HG02870 (cell line): ENCODE results near the gene ACCSL.
A peak's percentile ranks its signal among the peaks of the same experiment; 100 is the strongest.

Experiments
- ATAC-seq: cut with Tn5 transposase; IDR thresholded peaks from one replicate; pipeline ENCODE4 v1.9.1; 2021; ENCODE audit warnings: mild to moderate bottlenecking, moderate library complexity; ENCODE audit not compliant: unreplicated experiment

The ACCSL gene

DNA sequence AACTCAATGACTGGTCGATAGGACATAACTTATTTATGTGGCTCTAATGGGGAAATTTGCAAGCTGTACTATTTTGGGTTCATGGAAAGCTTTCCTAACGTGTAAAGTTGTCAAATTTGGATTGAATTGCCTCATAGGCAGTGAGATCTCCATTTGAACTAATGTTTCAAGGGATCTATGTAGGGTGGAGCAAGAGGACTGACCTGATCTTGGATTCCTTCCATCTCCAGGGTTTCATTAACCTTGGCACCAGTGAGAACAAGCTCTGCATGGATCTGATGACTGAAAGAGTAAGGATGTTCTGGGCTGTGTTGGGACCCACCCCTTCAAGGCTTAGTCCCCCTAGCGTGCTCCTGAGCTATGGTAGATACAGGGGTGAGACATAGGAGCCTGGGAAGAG lies 2.1 kb downstream of the ACCSL start:
- ATAC-seq: no peak

DNA sequence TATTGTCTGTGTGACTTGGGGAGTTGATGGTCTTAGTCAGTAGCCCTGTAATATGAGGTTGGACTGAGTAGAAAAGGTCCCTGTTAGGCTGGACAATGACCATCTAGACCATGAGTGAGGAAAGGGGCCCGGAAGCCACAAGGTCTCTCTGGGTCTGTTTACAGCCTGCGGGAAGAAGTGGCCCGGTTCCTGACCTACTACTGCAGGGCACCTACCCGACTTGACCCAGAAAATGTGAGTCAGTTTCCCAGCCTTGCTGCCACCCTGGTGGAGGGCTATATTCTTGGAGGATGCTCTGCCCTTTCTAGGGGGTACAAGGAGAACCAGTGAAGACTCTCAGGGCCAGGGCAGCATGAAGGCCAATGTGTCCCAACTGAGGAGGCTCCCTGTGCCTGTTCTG lies 3.4 kb downstream of the ACCSL start:
- no peak for ATAC-seq

DNA sequence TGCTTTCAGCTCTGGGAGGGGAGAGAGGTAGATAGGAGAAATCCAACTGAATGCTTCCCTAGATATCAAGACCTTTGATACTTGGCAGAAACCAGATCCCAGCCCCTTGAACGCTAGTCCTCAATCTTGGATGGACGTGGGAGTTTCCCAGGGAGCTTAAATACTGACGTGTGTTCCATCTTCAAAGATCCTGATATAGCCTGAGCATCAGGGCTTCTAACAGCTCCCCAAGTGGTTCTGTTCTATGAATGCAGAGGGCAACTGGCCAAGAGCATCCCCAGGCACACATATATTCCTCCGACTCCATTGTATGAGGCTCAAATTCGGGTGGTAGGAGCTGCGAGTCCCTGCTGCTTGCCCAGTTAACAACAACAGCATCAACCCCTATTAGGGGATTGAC lies 9.6 kb downstream of the ACCSL start:
- no peak for ATAC-seq

DNA sequence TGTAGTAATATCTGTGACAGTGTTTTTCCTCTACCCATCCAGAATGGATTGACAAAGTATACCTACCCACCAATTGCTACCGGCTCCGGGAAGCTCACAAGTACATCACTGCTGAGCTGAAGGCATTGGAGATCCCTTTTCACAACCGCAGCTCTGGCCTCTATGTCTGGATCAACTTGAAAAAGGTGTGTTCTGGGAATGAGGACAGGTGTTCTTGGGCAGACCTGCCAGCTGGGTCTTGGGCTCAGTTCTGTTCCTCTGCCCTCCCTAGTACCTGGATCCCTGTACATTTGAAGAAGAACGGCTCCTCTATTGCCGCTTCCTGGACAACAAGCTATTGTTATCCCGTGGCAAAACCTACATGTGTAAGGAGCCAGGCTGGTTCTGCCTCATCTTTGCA lies 10.5 kb downstream of the ACCSL start:
- ATAC-seq: no peak

DNA sequence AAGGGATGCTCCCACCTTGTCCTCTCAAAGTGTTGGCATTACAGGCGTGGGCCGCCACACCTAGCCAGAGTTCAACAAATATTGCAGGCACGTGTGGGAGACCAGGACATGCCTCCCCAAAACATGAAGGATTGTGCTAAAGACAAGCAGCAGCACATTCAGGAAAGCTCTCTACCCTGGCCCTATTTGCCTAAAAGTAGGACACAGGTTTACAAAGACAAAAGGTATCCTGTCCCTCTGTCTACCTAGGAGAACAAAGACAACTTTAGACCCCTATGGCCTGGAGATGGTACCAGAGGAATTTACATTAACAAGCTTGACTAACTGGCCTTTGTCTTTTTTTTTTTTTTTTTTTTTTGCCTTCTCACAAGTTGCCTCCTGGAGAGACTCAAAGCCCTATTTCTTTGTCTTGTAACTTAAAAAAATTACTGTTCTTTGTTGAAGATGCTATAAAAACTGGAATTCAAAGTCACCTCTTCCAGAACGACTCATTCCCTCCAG lies 17.4 kb downstream of the ACCSL start:
- no peak for ATAC-seq

DNA sequence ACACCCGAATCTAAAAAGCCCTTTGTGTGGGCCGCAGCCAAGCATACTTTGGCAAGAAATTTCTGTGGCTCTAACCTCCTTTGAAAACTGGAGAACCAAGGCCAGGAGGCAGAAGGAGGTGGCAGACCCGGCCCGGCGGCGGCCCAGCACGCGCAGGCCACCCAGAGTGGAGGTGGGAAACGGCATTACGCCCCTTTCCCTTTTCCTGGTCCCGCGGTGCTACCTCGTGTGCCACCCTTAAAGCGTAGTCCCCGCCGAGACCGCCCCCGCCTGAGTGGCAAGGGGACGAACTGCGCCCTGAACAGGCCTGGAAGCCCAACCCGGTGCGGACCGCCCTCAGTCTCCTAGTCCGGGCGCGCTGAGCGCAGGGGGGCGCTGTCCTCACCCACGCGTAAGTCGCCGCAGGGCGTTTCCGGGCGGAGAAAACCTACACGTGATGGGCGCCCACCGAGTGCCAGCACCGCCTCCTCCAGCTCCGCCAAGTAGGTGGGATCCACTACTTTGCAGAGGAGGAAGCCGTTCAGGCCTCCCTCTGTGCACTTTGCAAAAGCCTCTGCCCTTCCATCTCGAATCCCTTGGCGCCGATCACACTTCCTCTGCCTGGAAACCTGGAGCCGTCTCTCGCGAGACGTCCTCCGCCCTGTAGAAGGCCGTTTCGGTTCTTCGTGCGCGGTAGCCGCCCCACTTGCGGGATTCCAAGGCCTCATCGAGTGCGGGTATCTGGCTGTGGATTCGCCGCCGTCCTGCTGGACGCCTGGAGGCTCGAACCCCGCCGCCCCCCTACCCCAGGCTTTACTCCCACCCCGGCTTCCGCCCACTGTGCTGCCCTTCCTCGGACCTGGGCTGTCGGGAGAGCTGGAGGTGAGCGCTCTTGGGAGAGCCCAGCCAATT lies 18.3 kb downstream of the ACCSL start, which contains the start of gene ACCS:
TSS of gene ACCS (plus strand) at position 430 of the 891 bp plus-strand sequence. CDS start 1,358 bp downstream, outside the sequence.
- peak; percentile 88 for ATAC-seq

DNA sequence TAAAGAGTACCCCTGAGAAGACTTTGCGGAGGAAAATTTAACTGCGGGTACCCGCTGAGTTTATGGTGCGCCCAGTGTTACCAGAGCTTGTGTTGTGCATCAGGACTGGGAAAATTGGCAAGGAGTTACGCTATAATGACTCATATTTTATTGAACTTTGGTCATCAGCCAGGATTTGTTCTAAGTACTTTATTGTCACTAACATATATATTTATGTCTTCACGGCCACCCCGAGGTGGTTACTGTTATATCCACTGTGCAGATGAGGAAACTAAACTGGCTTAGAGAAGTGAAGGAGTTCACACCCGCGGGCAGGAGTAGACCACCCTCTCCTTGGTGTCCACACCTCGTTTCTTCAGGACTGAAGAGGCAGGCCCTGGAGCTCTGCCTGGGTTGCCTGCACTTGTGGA lies 19.0 kb downstream of the ACCSL start:
- ATAC-seq: no peak

DNA sequence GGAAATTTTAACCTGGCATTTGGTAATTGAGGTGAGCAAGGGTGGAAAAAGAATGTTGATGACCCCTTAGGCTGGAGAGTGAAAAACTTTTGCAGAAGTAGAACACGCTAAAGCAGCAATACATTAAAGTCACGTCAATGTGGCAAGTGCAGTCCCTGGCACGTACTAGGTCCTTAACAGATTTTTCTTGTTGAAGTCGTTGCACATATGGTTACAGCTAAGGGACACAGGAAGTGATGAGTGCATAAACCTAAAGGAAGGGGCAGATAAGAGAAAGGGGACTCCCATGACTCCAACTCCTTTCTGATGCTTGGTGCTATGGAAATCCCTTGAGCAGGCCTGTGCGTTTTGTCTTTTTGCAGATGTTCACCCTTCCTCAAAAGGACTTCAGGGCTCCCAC lies 19.5 kb downstream of the ACCSL start:
- no peak for ATAC-seq

DNA sequence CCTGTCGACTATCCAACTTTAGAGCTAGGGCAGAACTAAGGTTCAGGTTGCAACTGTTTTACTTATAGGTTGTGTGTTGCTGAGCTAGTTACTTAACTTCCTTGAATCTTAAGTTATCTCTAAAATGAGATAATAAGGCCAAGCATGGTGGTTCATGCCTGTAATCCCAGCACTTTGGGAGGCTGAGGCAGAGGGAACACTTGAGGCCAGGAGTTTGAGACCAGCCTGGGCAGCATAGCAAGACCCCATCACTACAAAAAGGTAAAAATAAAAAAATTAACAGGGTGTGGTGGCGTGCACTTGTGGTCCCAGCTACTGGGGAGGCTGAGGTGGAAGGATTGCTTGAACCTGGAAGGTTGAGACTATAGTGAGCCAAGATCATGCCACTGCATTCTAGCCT lies 20.4 kb downstream of the ACCSL start:
- ATAC-seq: no peak

DNA sequence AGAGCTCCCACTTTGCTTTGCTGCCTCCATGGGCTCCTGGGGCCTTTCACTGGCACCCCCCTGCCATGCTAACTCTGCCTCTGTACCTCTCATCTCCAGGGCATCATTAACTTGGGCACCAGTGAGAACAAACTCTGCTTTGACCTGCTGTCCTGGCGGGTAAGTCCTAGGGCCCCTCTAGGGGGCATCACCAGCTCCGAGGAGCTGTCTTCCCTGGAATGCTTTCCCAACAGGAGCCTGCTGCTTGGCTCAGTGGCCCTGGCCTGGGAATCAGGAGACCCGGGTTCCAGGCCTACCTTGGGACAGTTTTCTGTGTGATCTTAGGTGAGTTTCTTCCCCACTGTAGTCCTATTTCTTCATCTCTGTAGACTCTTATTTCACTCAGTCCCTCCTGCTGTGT lies 23.4 kb downstream of the ACCSL start:
- ATAC-seq: no peak

DNA sequence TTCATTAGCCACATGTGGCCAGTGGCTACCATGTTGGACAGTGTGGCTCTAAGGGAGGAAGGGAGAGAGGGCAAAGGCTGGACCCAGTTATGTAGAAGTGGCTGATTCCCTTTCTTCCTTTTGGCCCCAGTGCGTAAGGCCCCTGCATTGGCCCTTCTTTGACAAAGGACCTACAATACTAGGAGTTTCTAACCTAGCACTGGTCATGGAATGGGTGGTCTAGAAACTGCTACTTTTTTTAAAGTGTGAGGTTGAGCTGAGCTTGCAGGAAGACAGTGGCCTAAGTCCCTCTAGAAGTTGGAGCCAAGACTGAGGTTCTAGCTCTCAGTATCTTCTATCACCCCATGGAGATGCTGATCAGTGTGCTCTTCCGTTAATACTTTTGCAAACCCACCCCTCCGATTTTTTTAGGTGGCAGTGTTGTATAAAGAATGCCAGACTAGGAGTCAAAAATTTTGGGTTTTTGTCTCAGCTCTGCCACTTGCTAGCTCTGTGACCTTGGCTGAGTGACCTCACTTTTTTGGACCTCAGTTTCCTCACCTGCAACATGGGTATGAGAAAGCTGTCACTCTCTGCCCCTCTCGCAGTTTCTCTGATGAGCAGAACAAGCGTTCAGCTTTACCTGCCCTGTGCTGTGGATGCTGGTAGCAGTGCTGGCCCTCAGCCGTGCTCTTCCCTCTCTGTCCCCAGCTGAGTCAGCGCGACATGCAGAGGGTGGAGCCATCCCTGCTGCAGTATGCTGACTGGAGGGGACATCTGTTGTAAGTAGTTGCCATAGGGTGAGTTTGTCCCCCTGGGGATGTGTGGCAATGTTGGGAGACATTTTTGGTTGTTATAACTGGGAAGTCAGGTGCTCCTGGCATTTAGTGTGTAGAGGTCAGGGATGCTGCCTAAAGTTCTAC lies 25.2 kb downstream of the ACCSL start:
- ATAC-seq: no peak

DNA sequence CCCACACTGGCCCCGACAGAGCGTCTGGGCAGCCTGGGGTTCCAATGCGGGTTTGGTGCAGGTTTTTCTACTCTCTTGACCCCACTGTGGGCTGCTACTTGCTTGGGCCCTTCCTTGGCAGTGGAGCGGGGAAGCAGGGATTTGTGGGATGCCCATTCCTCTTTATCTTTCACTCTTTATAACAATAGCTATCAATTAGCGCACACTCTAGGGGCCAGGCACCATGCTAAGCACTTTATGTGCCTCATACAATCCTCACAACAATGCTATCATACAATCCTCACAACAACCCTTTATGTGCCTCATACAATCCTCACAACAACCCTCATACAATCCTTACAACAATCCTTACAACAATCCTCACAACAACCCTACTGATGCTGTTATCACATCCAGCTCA lies 31.0 kb downstream of the ACCSL start:
- ATAC-seq: no peak

DNA sequence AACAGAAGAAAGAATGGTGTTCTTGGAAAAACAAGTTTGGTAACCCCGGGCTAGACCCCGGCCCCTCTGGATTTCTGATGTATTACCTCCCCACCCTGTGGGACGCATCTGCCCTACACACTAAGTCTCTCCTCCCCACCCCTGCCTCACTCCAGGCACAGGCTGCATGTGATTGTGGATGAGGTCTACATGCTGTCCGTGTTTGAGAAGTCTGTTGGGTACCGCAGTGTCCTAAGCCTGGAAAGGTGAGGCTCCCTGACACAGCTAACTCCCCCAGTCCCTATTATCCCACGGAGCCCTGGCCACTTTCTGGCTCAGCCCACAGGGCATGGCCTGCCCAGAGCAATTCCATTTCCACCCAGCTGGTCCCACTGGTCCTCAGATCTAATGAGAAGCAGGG lies 31.6 kb downstream of the ACCSL start:
- no peak for ATAC-seq

DNA sequence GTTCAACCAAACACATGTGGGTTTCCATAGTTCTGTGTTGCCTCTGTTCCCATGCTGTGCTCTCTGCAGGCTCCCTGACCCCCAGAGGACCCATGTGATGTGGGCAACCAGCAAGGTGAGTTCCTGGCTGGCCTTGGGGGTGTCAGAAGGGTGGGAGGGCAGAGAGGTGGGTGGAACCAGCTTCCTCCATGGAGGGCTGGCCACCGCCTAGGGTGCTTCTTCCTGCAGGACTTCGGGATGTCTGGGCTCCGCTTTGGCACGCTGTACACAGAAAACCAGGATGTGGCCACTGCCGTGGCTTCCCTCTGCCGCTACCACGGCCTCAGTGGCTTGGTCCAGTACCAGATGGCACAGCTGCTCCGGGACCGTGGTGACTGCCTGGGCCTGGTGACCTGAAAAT lies 33.2 kb downstream of the ACCSL start:
- ATAC-seq: no peak

DNA sequence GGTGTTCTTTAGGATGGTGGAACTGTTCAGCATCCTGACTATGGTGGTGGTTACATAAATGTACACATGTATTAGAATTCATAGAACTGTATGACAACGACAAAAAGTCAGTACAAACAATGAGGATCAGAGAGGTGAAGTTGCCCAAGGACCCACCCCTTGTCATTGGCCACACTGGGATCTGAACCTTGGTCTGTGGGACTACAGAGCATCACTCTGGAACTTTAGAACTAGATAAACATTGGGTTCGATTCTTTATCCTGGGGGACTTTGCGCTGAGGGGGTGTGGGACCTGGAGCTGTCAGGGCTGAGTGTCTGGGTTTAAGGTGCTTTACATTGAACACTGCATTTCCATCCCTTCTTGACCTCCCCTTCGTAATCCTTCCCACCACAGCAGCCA lies 34.9 kb downstream of the ACCSL start:
- ATAC-seq: no peak

DNA sequence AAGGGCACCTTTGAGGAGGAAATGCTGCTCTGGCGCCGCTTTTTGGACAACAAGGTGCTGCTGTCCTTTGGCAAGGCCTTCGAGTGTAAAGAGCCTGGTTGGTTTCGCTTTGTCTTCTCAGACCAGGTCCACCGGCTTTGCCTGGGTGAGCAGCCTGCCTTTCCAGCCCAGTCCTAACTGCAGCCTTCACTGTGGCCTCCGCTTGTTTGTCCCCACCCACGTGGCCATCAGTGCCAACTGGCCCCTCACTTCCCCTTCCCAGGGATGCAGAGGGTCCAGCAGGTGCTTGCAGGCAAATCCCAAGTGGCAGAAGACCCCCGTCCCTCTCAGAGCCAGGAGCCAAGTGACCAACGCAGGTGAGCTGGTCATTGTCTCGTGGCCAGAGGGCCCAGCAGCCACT lies 35.7 kb downstream of the ACCSL start:
- no peak for ATAC-seq

DNA sequence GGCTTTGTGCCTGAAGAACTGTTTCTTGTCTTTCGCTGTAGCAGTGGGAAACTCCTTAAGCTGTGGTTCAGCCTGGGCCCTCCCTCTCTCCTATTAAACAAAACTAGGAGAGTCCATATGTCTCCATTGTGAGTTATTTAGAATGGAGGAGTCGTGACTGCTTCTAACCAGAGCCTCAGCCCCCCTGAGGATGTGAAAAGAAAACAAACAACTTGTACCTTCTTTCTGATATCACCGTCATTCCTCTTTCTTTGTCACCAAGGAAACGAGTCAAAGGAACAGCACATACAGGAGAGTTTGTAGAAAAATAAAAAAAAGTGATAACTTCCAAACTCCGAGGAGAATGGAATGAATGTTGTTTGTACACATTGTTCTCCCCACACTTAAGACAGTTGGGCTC lies 36.1 kb downstream of the ACCSL start:
- ATAC-seq: no peak

DNA sequence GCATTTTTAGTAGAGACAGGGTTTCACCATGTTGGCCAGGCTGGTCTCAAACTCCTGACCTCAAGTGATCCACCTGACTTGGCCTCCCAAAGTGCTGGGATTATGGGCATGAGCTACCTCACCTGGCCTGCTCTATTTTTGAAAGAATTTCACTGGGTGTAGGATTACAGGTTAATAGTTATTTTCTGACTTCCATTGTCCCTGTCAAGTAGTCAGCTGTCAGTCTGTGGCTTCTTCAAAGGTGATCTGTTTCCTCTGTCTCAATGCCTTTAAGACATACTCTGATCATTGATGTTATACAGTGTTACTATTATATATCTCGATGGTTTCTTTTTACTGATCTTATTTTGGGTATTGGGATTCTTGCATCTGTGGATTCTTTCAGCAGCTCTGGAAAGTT lies 37.5 kb downstream of the ACCSL start:
- ATAC-seq: no peak

DNA sequence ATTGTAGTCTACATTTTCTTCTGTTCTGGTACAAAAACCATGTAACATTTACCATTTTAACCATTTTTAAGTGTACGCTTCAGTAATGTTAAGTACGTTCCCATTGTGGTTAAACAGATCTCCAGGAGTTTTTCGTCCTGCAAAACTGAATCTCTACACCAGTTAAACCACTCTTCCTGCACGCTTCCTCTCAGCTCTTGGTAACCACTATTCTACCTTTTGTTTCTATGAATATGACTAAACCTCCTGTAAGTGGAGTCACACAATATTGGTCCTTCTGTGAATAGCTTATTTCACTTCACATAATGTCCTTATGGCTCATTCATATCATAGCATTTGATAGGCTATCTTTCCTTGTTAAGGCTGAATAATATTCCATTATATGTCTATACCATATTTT lies 40.6 kb downstream of the ACCSL start:
- ATAC-seq: no peak

DNA sequence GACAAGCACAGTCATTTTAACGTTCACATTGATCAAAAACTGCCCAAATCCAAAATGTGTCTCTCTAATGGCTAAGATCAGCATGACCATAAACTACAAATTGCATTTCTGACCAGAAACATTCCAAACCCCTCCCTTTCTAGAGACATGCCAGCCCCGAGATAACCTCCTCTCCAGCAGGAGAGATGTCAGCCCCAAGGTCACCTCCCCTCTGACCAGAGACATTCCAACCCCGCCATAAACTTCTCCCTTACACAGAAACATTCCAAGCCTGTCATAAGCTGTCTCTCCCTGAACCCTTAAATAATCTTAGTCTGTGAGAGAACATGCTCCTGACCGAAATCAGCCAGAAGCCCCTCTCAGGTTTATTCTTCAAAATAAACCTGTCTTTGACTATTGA lies 41.1 kb downstream of the ACCSL start:
- ATAC-seq: no peak

DNA sequence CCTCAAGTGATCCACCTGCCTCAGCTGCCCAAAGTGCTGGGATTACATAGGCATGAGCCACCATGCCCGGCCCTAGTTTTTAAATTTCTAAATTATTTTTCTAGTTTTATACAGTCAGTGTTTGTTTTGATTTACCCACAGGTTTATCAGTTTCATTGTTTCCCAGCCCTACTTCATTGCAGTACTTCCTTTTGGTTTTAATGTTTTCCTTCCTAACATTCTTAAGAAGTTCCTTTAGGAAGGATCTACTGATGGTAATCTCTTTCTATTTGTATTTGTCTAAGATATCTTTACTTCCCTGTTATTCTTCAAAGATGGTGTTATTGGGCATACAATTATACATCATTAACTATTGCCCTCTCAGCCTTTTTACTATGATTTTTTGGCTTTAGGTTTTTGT lies 42.8 kb downstream of the ACCSL start:
- ATAC-seq: no peak
